GM11168 (cell line): ENCODE measurements around the gene GTF2F2.
"Not testable (repeated sequence)": the region's sequence is repeated elsewhere in the genome, so short reads cannot be mapped to it uniquely, and the experiment has no call there.

ENCODE experiments used
- in situ Hi-C: fragments of 300-500 bp; cut with MboI; formaldehyde crosslinking; loops from one replicate; pipeline ENCODE4 v1.12.0; 2022; ENCODE audit warnings: low sequenced_read_pairs; ENCODE audit not compliant: unreplicated experiment

The GTF2F2 gene

DNA sequence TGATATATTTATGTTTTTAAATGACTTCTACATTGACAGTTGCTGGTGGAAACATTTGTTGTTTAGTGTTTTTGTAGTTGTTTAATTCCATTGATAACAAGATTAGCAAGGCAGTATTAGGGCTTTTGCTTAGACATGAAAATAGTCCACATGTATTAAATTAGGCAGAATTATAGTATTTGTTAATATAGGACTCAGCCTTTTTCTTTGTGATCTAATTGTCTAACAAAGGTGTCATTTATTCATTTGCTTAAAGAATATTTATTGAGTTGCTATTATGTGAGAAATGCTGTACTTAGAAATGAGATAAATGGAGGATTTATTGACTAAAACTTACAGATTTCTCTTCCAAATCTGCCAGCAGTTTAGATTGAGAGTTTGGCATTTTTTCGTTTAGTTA, 122.2 kb downstream of the GTF2F2 start:
- in situ Hi-C loops, result no loop called here

DNA sequence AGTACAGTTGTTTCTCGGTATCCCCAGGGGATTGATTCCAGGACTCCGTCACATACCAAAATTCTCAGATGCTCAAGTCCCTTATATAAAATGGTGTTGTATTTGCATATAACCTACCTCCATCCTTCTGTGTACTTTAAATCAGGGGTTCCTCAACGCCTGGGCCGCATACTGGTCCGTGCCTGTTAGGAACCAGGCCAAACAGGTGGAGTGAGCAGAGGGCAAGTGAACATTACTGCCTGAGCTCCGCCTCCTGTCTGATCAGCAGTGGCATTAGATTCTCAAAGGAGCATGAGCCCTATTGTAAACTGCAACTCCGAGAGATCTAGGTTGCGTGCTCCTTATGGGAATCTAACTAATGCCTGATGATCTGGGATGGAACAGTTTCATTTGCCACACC, 122.8 kb downstream of the GTF2F2 start:
- in situ Hi-C loops, result no loop called here

DNA sequence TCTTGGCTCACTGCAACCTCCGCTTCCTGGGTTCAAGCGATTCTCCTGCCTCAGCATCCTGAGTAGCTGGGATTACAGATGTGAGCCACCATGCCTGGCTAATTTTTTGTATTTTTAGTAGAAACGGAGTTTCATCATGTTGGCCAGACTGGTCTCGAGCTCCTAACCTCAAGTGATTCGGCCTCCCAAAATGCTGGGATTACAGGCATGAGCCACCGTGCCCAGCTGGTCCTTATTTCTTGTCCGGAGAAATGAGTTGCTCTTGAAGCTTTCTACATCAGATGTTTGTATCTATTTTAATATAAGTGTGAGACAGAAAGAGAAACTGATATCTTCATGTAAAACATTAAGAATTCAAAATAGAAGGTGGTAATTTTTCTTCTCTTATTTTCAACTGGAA, 124.4 kb downstream of the GTF2F2 start:
- in situ Hi-C loops, result not testable (repeated sequence)

DNA sequence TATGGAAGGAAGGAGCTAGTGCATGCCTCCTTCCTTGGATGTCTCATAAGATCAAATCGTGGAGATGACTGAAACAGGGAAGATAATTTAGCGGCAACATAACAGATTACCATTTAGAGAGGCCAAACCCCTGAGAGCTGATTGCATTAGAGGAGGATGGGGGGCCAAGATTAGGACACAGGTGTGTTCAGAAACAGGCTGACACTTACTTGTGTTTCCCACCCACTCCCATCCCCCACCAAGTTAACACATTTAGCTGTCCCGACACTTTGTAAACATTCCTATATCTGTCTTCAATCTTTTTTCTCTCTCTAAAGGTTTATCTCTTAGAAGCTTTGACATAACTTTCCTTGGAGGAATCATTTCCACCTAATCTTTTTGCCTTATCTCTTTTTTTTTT, 129.4 kb downstream of the GTF2F2 start:
- in situ Hi-C loops, result no loop called here

DNA sequence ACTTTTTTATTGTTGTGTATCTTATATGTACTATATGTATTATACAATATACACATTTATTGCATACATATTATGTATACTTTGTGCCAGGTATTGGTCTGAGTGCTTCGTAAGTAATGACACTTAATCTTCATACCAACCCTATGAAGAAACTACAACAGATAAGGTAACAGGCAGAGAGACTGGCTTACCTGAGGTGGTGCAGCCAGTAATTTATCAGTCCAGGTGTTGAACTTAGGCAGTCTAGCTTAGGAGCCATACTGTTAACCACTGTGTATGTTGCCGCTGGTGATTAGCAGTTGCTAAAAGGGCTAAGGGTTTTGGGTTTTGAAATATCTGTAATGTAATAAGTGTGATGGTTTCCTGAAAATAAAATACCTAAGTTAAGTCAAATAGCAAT, 134.1 kb downstream of the GTF2F2 start:
- in situ Hi-C loops, result no loop called here

DNA sequence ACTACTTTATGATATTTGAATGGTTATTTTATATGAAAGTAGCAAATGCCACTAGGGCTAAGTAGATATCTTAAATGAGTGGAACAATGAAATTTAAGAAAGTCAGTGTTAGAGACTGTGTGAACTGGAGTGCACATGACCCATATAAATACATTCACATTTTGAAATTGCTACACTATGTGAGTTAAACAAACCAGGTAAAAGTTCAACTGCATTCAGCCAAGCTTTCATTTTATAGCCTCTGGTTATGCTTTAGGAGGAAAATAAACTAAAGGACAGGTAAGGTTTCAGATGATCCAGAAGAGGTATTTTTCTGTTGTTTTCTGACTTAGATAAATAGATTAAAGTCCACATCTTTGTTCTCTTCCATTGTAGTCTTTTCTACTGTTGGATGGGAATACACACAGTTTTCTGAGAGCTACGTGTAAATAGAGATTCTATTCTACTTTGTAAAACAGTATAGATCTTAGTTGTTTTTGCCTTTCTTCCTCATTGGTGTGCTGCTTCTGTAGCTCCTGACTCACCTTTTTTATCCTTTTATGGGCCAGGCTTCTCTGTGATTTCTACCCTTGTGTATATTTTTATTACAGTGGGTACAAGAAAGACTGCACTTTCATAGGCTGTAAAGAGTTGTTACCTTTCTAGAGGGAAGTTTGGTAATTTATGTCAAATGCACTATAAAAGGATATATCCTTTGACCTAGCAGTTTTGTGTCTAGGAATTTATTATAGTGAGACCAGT, 135.1 kb downstream of the GTF2F2 start:
- in situ Hi-C loops, result no loop called here

DNA sequence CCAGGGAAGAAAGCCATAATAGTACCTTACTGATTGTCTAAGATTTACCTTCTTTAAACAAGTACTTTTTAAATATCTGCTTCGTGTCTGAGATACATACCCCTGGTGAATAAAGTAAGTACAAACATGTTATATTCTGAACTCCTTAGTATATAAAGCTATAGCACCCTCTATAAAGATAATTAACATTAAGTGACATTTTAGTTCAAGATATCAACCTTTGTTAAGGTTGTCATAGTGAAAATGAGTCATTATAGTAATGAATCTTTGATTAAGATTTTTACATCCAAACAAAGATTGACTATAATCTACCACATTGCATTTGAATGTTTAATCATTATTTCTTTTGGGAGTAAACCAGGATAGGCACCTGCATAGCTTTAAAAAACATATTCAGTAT, 135.9 kb downstream of the GTF2F2 start:
- in situ Hi-C loops, result no loop called here

DNA sequence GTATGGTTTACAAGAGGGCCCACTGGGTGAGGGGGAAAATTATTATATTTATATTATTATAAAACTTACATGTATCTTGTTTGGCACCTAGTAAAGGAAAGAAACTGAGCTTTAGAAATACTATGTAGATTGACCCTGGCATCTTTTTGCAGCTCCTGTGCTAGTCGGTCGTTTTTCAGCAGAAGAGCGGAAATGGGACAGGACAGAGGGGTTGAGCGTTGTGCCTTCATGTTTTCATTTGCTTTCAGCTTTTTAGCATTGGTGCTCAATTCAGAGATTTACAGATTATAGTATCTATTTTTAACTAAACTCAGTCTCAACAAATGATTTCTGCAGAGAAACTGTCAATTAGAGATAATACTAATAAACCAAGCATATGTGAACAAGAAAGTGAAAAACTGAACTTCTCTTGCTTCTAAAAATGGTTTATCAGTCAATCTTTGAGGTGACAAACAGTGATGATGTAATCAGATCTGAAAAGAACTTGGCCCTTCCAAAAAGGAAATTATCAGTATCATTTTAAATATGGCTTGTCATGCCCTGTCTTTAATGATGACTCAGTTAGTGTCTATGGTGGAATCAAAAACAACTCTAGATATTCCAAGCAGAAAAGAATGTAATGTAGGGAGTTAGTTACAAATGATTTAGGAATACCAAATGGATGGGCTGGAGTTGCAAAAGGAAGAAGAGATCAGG, 137.5 kb downstream of the GTF2F2 start:
- in situ Hi-C loops, result no loop called here

DNA sequence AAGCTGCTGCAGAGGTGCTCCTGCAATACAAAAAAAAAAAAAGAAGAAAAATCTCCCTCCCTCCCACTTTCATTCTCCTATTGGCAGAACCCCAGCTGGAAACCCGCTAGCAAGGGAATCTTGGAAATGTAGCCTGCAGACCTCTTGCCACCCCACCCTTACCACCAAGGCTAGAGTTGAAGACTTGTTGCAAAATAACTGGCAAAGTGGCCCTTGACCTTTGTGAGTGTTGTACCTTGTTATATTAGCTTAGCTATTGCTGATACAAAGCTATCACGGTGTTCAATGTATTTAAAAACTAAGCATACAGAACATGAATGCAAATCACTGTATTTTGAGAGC, 138.0 kb downstream of the GTF2F2 start:
- in situ Hi-C loops, result no loop called here

DNA sequence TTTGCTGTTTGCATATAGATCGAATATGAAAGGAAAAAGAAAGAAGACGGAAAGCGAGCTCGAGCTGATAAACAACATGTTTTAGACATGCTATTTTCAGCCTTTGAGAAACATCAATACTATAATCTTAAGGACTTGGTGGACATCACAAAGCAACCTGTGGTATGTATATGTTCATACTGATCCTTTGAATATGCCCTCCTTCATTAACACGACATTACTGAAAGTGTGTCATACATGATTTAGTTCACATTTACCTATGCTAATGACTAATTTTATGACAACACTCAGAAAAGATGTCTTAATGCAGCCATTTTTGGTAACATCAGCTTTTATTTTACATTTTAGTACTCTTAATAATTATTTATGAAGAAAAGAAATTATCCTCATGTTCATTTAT, 146.9 kb downstream of the GTF2F2 start:
- in situ Hi-C loops, result no loop called here

DNA sequence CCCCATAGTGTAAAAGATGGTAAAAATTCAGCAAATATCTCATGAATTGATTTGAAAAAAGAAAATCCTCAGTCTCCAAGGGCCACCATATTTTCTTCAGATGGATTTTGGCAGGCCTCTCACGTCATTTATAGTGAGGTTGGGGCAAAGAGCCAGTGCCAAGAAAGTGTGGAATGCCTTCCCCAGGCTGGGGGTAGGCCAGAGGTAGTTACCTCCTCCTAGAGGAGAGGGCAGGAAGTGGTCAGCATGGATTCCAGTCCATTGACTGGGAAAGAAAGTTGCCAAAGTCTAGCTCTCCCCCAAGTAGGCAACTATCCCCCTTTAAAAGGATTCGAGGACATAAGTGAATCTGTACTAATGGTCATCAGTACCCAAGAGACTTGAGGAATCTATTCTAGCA, 148.9 kb downstream of the GTF2F2 start:
- in situ Hi-C loops, result no loop called here

DNA sequence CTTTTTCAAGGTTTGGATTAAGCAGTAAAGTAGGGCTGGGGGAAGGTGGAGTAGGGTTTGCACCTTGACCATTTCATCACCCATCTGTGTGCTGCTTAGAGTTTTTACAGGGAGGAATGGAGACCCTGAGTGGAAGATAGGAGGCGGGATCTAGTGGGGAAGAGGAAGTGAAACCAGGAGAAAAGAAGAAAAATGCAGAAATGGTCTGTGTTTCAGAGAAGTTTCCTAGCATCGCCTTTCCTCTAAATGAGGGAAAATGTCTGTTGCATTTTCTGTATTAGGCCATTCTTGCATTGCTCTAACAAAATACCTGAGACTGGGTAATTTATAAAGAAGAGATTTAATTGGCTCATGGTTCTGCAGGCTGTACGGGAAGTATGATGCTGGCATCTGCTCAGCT, 156.6 kb downstream of the GTF2F2 start:
- in situ Hi-C loops, result no loop called here

DNA sequence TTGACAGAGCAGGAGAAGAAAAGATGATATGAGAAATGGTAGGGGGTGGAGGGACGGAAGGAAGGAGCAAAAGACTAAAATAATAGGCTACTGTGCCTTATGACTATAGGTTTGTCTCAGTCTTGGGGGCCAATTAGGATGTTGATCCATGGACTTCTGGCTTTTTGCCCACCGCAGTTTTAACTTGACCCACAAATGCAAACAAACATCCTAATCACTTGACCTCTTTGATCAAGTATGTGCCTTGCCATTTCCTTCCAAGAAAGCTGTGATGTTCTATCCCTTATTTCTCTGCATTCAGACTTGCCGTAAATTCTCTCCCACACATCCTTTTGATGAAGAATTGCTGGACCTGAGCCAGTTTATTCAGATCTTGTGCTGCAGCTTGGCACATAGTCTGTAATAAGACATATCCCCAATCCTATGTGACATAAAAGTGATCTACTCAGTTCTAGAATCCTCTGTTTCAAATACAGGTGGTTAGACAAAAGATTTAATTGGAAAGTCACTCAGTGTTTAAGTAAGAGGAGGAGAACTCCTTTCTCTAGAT, 157.9 kb downstream of the GTF2F2 start:
- in situ Hi-C loops, result no loop called here

DNA sequence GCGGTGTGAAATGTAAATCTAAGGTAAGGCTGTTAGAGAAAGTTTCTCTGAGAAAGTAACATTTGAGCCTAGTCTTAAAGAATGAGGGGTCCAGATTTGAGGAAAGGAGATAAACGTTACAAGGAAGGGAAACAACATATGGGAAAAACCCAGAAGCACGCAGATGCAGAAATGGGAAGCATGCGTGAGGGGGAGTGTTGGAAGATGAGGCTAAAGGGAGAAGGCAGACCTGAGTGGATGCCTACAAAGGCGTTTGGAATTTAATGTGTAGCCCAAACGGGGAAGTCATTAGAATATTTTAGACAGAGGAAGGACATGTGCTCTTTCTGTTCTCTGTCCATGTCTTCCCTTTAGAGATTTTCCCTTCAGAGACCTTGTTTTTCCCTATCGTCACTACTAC, 159.7 kb downstream of the GTF2F2 start:
- in situ Hi-C loops, result no loop called here

DNA sequence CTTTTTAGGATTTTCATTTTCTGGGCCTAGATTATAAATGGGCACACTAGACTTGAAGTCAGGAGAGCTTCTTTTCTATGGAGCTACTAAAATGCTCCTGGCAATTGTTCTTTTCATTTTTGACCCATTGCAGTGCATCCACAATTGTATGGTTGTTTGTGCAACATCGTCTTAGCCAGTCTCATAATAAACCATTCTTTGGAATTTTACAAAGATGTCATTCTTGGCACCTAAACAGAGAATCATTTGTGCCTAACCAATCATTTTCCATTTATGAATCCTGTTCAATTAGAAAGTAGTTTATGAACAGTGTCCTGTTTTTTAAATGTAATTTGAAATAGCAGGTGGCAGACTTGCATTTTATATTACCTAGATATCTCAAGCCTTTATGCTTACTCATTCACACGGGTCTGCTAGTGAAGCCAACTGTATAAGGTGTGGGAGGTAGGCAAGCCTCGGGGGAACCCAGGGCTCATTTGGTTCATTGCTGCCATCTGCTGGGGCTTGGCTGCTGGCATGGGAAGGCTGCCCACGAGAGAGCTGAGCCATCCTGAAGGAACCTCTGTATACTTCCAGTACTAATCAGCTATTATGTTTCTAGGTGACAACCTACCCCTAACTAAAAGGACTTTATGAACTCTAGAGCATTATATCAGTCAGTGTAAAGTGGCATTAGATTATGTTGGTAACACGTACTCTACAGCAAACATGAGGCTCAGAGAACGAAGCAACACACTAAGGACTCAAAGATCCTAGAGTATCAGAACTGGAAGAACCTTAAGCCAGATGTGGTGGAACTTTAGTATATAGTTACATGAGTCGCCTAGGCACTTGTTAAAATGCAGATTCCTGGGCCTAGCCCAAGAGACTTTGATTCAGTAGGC, 160.7 kb downstream of the GTF2F2 start:
- in situ Hi-C loops, result no loop called here

DNA sequence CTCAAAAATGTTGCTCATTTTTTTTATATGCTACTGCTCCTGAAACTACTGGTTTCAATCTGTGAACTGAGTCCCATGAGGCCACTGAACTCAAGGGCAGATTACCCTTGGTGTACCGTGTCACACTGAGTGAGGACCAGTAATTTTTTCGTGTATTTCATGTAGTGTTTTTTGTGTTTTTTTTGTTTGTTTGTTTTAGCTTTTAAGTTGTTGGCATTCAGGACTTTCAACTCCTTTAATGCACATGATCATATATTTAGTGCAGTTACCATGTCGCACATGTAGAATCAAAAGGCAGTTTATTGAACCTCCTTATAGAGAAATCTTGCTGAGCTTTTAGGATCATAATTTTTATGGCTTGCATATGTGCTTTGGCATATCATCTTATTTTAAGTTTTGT, 162.7 kb downstream of the GTF2F2 start:
- in situ Hi-C loops, result no loop called here

DNA sequence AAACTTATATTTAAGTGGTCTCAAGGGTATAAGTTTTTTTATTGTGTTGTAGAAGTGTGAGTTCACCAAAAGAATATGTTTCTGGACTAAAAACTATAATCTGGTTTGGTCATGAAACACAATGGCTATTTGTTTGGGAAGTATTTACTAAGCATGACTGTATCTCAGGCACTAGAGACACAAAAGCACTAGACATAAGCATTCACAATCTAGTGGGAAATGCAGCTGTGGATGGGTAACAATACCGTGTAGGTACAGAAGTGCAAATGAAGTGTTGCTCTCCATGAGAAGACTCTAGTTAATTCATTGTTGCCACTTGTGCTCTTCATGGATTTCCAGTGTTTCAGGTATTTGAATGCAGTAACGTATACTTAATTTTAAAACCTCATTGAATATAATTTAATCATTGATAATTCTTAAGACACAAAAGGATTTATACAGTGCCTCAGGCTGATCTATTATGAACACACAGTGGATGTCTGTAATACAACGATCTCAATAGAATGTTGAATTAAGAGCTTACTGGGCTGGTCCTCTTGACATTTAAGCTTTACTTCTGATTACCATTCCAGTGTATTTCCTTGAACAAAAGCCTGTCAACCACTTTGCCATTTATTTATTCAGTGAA, 169.7 kb downstream of the GTF2F2 start:
- in situ Hi-C loops, result no loop called here

DNA sequence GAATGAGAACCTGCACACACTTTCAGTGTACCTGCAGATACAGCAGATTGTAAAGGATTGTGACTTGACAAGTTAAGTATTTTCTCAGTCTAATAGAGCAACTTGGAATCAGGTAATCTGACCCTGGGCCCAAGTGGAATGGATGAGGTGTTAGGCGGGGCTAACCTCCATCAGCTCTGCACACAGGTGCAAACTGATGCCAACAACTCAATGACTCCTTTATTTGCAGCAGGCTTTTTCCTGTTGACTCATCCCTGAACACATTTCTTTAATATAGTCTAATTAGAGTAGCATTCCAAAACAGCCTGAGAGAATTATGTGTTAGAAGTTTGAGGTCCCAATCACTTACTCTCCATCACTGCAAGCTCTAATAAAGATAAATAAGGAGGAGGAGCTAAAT, 171.9 kb downstream of the GTF2F2 start:
- in situ Hi-C loops, result no loop called here

DNA sequence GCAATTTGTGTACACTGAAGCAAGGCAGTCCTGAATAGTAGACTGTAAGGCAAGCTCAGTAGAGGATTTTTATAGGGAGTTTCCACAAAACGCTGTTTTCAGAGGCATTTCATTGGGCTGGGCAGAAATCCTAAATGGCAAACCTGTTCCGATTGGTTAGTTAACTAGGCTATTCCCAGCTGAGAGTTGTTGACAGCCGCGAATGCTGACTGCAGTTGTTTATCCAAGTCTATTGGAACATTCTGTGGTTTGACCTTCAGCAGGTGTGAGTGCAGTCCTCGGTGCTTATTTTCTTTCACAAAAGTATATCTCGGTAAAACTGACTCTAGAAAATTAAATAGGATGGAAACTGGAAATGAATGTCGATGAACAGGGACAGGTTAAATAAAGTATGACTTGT, 175.2 kb downstream of the GTF2F2 start:
- in situ Hi-C loops, result no loop called here

DNA sequence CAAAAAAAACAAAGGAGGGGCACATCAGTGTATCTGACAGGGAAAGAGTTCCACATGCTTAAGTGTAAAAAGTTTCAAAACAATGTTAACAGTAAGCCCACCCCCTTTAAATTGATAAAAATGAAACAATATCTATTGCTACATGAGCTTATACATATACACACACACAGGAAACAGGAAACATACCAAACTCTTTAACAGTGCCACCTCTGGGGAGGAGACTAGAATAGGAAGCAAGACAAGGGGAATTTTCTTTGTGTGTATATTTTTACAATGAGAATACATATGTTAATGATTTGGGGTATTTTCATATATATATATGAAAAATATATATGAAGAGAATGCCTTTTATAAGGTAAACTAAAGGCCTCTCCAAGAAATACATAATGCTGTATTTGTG, 175.9 kb downstream of the GTF2F2 start:
- in situ Hi-C loops, result no loop called here
